WTC11 (cell line): Measurements from ENCODE around the gene ZNF277.

Experiments
- CTCF ChIP-seq: fragments of 200-600 bp; IDR thresholded peaks from 2 replicates; pipeline ENCODE4 v1.8.0; 2022; ENCODE audit warnings: antibody characterized with exemption
- GABPB1 ChIP-seq: sonication (generic); formaldehyde crosslinking; IDR thresholded peaks from 2 replicates; pipeline ENCODE4 v1.8.1; 2023; ENCODE audit warnings: mild to moderate bottlenecking, missing genetic modification reagents
- JUN ChIP-seq: sonication (generic); formaldehyde crosslinking; IDR thresholded peaks from 2 replicates; pipeline ENCODE4 v1.8.0; 2023; ENCODE audit warnings: mild to moderate bottlenecking, missing genetic modification reagents
- KAT7 ChIP-seq: sonication (generic); formaldehyde crosslinking; IDR thresholded peaks from 2 replicates; pipeline ENCODE4 v1.8.1; 2023; ENCODE audit warnings: missing genetic modification reagents, mild to moderate bottlenecking, borderline replicate concordance
- NFYB ChIP-seq: sonication (generic); formaldehyde crosslinking; conservative IDR thresholded peaks from 2 replicates; pipeline ENCODE4 v1.8.0; 2022; ENCODE audit warnings: low read depth, missing genetic modification reagents
- NR1H2 ChIP-seq: sonication (generic); formaldehyde crosslinking; IDR thresholded peaks from 2 replicates; pipeline ENCODE4 v1.9.0; 2021; ENCODE audit warnings: mild to moderate bottlenecking, moderate library complexity, missing genetic modification reagents
- SOX15 ChIP-seq: fragments of 250-450 bp; sonication (Bioruptor Pico); IDR thresholded peaks from 2 replicates; pipeline ENCODE4 v1.9.0; 2021; ENCODE audit warnings: mild to moderate bottlenecking
- TEAD4 ChIP-seq: sonication (generic); formaldehyde crosslinking; IDR thresholded peaks from 2 replicates; pipeline ENCODE4 v1.8.0; 2022; ENCODE audit warnings: mild to moderate bottlenecking, missing genetic modification reagents
- ZBTB21 ChIP-seq: sonication (generic); formaldehyde crosslinking; IDR thresholded peaks from 2 replicates; pipeline ENCODE4 v1.8.1; 2023; ENCODE audit warnings: mild to moderate bottlenecking, missing genetic modification reagents, borderline replicate concordance
- ZNF423 ChIP-seq: fragments of 250-450 bp; sonication (Bioruptor Pico); IDR thresholded peaks from 2 replicates; pipeline ENCODE4 v2.1.2; 2022; ENCODE audit warnings: mild to moderate bottlenecking, moderate library complexity
- TF ChIP-seq, protein P1 (sequence below): sonication (generic); formaldehyde crosslinking; IDR thresholded peaks from 2 replicates; pipeline ENCODE4 v1.8.1; 2022; ENCODE audit warnings: low read depth, missing genetic modification reagents, borderline replicate concordance
- TF ChIP-seq, protein P2 (sequence below): sonication (generic); formaldehyde crosslinking; IDR thresholded peaks from 2 replicates; pipeline ENCODE4 v1.8.1; 2023; ENCODE audit warnings: mild to moderate bottlenecking, missing genetic modification reagents
- TF ChIP-seq, protein P3 (sequence below): sonication (generic); formaldehyde crosslinking; IDR thresholded peaks from 2 replicates; pipeline ENCODE4 v1.8.0; 2022; ENCODE audit warnings: mild to moderate bottlenecking, missing genetic modification reagents
- TF ChIP-seq, protein P4 (sequence below): sonication (generic); formaldehyde crosslinking; IDR thresholded peaks from 2 replicates; pipeline ENCODE4 v1.8.0; 2022; ENCODE audit warnings: mild to moderate bottlenecking, missing genetic modification reagents

- TF ChIP-seq NR1H2 (no peak), CTCF (no peak), TEAD4 (no peak), JUN (no peak), GABPB1 (CRISPR knock-in tag) (no peak), NFYB (CRISPR knock-in tag) (no peak), KAT7 (CRISPR knock-in tag) (no peak), SOX15 (CRISPR knock-in tag) (no peak), ZNF423 (no peak), ZBTB21 (CRISPR knock-in tag) (no peak)
- TF ChIP-seq, protein P1, sequence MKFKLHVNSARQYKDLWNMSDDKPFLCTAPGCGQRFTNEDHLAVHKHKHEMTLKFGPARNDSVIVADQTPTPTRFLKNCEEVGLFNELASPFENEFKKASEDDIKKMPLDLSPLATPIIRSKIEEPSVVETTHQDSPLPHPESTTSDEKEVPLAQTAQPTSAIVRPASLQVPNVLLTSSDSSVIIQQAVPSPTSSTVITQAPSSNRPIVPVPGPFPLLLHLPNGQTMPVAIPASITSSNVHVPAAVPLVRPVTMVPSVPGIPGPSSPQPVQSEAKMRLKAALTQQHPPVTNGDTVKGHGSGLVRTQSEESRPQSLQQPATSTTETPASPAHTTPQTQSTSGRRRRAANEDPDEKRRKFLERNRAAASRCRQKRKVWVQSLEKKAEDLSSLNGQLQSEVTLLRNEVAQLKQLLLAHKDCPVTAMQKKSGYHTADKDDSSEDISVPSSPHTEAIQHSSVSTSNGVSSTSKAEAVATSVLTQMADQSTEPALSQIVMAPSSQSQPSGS (CRISPR knock-in tag) = no peak
- TF ChIP-seq, protein P2, sequence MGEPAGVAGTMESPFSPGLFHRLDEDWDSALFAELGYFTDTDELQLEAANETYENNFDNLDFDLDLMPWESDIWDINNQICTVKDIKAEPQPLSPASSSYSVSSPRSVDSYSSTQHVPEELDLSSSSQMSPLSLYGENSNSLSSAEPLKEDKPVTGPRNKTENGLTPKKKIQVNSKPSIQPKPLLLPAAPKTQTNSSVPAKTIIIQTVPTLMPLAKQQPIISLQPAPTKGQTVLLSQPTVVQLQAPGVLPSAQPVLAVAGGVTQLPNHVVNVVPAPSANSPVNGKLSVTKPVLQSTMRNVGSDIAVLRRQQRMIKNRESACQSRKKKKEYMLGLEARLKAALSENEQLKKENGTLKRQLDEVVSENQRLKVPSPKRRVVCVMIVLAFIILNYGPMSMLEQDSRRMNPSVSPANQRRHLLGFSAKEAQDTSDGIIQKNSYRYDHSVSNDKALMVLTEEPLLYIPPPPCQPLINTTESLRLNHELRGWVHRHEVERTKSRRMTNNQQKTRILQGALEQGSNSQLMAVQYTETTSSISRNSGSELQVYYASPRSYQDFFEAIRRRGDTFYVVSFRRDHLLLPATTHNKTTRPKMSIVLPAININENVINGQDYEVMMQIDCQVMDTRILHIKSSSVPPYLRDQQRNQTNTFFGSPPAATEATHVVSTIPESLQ (CRISPR knock-in tag) = no peak
- TF ChIP-seq, protein P3, sequence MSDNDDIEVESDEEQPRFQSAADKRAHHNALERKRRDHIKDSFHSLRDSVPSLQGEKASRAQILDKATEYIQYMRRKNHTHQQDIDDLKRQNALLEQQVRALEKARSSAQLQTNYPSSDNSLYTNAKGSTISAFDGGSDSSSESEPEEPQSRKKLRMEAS = no peak
- TF ChIP-seq, protein P4, sequence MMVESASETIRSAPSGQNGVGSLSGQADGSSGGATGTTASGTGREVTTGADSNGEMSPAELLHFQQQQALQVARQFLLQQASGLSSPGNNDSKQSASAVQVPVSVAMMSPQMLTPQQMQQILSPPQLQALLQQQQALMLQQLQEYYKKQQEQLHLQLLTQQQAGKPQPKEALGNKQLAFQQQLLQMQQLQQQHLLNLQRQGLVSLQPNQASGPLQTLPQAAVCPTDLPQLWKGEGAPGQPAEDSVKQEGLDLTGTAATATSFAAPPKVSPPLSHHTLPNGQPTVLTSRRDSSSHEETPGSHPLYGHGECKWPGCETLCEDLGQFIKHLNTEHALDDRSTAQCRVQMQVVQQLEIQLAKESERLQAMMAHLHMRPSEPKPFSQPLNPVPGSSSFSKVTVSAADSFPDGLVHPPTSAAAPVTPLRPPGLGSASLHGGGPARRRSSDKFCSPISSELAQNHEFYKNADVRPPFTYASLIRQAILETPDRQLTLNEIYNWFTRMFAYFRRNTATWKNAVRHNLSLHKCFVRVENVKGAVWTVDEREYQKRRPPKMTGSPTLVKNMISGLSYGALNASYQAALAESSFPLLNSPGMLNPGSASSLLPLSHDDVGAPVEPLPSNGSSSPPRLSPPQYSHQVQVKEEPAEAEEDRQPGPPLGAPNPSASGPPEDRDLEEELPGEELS = no peak
Observed at GRCh38 chr7:112293416-112293815, 86.9 kb downstream of the ZNF277 start.
